ENCODE measurements around the gene EIF5A.
A peak's percentile ranks its signal among the peaks of the same experiment; 100 is the strongest.

Gene EIF5A

DNA sequence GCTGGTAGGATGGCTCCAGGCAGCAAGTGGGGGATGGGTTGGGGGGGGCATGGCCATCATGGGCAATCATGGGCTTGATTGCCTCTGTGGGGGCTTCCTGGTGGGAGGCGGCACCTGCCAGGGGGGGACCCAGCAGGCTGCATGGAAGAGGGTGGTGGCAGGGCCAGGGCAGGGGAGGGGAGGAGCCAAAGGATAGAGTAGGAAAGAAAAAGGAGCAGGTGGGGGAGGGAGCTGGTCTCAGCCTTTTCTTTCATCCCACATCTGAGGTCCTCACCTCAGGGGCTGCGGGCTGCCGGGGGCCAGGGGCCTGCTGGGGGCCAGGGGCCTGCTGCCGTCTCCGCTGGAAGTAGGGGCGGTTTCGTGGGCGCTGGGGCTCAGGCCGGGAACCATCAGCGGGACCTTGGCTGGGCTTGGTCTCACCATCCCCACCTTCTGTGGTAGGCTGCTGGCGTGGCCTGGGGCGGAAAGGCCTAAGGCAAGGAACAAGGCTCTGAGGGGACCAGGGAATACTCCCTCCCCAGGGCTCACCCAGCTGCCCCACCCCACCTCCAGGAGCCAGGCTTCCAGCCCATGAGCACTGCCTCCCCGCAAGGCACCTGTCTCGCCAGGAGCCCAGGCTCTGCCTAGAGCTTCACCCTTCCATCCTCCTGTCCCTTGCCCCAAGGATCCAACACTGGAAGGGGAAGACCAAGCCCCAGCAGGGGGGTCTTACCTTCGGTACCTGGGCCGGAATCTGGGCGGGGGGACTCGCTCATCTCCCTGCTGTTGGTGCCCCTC, 18.0 kb upstream of the EIF5A start:
- DNase-seq, result no peak

DNA sequence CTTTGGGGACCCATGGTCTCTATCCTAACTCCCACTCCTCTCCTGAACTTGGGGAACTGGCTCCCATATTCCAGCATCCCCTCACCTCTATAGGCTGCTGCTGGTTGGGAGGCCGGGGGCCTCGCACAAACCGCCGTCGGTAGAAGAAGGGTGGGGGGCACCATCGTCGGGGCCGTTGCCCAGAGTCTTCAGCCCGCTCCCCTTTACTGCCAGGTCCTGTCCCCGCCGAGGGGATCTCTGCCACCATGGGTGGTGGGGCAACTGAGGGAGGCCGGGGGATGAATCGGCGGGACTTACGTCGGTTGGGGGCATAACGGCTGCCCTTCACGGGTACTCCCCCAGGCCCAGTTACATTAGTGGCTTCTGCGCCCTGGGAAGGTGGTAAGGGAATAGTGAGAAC, 17.3 kb upstream of the EIF5A start:
- DNase-seq, result no peak

DNA sequence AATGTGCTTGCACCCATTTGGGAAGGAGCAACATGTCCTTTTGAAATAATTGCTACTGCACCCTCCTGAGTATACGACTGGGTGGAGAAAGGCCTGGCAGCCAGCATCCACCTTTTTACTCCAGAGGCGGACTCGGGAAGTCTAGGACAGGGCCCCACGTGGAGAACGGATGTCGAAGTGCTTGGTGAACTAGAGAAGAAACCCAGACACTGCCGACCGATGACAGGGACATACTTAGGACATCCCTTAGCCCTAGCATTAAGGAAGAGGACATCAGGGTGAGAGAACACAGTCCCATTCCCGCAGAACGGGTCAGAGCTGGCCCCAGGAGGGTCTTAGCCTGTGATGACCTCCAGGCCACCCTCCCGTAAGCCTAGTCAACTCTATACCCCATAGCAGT, 16.7 kb upstream of the EIF5A start:
- no peak for DNase-seq

DNA sequence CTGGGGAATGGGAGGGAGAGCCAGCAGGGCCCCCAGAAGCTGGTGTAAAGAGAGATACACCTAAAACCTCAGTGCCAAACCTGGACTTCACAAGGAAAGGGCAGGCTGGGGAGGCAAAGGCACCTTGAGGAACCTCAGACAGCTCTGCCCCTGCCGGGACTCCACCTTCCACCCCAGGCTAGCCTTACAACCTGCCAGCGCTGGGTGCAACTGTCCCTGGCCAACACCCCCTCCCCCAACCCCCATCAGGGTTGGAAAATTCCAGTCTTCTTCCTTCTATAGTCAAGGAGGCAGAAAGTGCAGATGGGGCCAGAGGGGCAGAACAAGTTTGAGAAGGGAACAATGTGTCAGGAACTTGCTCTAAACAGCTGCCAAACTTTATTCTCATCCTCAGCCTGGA, 15.2 kb upstream of the EIF5A start:
- DNase-seq, result no peak

DNA sequence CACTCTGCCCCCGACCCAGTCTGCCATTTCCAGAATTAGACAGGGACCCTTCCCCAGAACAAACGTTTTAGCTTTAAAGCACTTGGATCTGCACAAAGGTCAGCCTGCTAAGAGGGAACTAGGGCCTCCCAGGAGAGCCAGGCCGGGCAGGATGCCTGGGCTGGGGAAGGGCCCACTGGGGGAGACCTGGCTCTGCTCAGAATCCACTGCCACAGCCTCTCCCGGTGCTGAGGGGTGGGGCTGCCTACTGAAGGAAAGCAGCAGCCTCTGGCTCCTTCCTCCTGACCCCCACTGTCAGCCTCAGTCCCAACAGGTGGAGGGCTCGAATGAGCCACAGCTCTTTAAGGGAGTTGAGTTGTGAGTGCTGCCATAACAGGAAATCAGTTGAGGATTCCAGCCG, 14.7 kb upstream of the EIF5A start:
- no peak for DNase-seq

DNA sequence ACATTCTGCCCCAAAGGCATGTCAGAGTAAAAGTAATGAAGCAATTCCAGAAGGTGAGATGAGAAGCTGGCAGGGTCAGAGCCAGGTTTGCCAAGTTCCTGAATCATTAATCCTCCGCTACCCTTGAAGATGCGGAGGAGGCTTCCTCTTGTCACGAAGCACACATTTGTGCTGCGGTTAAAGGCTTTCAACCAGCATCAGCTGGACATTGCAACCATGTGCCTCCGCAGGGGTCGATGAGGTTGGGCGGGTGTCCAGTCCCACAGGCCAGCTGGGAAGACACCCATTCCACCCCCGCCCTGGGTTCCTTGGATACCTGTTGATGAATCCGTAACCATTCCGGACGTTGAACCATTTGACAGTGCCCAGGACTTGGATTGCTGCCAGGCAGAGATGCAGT, 14.3 kb upstream of the EIF5A start:
- no peak for DNase-seq

DNA sequence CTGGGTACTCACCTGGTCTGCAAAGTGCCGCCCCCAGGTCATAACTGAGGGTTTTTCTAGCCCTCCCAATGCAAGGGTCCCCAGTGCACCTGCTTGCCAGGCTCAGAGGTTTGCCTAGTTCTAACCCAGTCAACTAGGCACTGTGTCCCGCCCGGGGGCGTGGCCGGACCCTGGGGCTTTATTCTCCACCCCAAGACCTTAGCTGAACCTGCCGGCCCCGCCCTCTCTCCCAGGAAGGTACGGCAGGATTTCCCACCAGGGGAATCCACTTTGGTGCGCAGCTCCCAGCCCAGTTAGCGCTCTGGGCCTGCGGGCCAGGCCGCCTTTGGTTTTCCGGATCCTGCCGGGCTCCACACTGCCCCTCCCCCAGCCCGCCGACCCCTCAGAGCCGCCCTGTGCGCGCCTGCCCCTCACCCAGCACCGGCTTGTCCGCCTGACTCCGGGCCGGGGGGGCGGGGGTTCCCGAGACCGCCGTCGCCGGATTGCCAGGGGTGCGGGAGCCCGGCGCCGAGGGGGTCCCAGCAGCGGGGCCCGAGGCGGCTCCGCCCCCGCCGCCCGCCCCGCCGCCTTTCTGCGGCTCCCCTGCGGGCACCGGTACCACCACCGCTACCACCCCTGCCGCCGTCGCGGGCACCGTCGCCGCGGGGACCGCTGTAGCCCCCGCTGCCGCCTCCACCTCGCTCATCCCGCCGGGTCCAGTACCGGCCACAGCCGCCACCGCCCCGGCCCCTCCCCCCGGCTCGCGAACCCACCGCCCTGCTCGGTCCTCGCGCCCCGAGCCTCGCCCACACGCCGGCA, 13.4 kb upstream of the EIF5A start:
- no peak for DNase-seq

DNA sequence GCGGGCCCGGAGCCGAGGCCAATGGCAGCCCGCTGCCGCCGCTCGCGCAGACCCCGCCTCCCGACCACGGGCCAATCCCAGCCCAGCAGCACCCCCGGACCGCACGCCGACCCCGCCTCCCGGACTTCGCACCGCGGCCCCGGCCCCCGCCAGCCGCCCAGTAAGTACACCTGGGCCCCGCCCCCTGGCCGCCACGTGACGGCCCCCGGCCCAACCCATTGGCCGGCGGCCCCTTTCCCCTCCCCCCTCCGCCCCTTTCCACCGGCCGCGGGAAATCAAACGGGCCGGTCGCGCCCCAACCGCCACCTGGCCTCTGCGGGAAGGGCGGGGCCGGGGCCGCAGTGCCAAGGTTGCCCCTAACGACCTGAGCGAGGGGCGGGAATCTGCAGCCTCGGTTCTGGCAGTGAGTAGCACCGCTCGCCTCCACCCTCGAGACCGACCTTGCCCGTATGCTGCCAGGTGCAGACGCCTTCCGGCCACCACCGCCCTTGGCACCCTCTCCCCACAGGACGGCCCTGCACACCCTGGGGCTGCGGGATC, 12.7 kb upstream of the EIF5A start, which contains the start of gene YBX2:
Gene YBX2 (minus strand): TSS at position 26 of the 540 bp plus-strand sequence. CDS start 139 bp downstream, outside the sequence.
- DNase-seq, result peak; percentile 75

DNA sequence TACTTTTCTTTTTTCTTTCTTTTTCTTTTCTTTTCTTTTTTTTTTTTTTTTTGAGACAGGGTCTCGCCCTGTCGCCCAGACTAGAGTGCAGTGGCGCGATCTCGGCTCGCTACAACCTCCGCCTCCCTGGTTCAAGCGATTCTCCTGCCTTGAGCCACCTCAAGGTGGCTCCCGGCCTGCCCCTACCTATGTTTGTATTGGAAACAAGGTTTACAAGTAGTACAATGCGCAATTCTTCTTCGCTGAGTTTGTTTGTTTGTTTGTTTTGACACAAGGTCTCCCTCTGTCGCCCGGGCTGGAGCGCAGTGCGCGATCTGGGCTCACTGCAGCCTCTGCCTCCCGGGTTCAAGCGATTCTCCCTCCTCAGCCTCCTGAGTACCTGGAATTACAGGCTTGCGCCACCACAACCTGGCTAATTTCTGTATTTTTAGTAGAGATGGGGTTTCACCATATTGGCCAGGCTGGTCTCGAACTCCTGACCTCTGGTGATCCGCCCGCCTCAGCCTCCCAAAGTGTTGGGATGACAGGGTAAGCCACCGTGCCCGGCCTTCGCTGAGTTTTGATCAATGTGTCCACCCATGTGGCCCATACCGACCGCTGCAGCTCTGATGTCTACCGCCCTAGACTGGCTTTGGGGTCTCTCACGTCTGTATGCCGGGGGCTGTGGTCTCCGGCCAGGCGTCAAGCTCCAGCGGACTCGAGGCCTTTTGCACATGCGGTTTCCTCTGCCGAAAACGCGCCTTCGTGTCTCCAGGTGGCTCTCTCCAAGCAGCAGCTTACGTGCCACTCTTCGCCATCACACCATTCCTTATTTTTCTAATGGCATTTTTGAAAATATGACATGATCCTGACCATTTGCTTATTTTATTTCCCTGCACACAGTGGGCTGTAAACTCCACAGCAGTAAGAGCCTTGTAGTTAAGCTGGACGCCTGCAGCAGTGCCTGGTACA, 11.9 kb upstream of the EIF5A start:
- DNase-seq, result no peak

DNA sequence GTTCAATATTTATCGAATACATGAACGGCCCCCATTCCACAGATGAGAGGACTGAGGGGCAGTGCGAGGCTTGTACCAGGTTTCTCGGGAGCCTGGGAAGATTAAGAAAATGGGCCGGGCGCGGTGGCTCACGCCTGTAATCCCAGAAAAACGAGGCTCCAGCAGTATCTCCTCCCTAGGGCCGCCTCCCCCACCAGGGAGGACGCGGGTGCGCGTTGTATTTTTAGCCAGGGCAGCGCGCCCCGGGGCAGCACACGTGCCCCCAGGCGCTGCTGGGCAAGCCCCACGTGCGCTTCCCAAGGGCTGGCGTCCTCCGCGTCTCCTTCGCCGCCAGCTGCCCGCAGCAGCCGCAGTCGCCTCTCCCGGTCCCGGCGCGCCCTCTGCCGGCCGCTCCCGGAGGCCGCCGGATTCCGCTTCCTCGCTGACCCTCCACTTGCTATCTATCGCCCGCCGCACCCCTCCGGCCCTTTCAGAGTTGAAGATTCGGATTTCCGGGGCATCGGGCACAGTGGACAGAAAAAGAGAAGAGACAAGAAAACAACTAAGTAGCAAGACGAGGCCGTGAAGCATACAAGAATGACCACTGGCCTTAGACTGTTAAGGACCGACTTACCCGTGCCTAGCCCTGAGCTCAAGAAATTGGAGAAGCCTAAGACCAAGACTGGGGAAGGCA, 11.1 kb upstream of the EIF5A start:
- DNase-seq, result peak; percentile 56

DNA sequence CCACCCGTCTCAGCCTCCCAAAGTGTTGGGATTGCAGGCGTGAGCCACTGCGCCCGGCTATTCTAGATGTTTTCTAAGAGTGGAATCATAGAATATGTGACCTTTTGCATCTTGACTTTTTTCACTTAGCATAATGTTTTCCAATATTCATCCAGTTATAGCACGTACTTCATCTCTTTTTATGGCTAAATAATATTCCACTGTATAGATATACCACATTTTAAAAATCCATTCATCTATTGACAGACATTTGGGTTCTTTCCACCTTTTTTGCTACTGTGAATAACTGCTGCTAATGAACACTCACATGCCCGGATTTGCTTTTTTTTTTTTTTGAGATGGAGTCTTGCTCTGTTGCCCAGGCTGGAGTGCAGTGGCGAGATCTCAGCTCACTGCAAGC, 3.2 kb upstream of the EIF5A start:
- DNase-seq, result no peak

DNA sequence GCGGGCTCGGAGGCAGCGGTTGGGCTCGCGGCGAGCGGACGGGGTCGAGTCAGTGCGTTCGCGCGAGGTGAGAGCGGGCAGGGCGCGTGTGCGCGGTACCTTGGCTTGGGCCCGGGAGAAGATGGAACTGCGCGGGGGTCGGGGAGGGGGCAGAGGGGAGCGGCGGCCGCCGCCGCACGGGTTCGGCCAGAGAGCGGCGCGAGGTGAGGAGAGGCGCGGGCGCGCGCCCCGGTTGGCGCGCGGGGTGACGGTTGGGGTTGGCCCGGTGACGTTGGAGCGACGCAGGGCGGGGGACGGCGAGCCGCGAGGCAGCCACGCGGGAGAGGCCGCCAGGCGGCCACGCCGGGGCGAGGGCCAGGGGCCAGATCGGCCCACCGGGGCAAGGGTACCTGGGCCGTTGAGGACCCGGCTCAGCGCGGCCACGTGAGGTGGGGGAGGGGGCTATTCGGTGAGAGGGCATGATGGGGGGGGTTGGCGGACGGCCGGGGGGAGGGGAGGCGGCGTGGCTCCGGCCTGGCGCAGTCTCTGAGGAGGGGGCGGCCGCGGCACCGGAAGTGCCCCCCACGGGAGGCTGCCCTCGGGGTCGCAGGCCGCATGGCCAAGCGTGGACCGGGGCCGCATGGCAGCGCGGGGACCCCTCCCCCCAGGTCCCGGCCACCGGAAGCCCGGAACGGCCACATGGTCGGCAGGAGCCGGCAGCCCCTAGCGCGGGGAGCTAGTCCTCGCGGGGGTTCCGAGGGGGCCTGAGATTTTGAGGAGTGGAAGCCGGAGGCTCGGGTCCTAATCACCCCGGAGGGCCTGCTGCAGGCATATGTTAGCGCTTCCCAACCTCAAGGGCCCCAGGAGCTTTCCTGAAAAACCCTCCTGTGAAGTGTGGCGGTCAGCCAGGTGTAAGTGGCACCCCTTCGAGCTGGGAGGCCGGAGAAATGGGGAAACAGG, 527 bp downstream of the EIF5A start:
- DNase-seq, result peak; percentile 45

DNA sequence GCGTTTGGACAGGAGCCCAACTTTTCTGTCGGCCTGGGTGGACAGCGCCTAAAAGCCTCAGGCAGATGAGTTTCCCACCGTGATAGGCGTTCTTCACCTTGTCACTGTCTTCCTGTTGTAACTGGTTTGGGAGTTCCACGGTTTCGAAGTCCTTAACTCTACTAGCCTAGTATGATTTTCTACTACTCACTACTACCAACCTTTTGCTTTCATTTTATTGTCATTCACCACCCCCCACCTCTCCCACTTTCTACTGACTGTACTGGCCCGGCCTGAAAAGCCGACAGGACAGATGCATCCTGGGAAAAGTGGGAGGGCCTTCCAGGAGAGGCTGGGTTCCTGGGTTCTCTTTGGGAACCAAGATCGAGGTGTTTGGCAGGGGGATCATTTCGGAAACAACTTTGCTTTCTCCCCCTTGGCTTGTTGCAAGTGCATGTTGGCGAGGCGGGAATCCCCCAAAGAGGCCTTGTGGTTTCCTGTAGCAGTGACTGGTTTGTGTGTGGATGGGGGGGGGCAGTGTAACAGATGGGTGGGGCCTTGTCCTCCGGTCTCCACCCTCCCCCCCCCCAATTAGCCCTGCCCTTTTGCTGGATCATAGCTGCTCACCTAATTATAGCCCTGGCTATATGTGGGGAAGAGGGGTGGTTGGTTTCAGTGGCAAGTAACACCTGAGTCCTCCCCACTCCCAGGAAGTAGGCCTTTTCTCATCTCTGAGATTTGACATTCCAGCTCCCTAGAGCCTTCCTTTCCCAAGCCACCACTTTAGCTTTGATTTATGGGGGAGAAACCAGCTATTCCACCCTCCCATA, 1.4 kb downstream of the EIF5A start:
- DNase-seq, result peak; percentile 90

DNA sequence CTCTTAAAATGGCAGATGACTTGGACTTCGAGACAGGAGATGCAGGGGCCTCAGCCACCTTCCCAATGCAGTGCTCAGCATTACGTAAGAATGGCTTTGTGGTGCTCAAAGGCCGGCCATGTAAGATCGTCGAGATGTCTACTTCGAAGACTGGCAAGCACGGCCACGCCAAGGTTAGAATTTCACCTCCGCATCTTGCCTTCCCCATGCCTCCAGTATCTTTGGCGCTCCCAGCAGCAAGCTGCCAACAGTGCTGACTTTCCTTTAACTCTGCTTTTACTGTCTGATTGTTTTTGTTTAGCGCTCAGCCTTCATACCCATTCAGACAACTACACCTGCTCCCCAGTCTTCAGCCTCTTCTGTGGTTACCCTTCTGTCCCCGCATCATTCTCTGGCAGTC, 2.2 kb downstream of the EIF5A start:
- DNase-seq, result no peak

DNA sequence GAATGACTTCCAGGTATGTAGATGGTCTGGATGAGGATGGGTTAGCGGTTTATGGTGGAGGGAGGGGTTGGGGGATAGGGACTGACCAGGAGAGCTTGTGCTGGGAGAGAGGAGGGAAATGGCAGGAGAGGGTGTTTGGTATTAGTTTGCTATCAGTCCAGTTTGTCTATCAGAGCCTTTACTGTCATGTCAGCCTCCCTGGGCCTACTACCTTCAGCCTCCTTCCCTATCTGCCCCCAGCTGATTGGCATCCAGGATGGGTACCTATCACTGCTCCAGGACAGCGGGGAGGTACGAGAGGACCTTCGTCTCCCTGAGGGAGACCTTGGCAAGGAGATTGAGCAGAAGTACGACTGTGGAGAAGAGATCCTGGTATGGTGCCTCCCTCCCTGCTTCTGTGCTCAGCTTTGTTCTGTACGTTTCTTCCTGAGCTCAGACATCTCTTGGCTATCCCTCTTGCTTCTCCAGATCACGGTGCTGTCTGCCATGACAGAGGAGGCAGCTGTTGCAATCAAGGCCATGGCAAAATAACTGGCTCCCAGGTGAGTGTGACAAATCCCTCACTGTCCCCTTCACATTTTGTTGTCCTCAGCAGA, 3.8 kb downstream of the EIF5A start:
- DNase-seq, result no peak

DNA sequence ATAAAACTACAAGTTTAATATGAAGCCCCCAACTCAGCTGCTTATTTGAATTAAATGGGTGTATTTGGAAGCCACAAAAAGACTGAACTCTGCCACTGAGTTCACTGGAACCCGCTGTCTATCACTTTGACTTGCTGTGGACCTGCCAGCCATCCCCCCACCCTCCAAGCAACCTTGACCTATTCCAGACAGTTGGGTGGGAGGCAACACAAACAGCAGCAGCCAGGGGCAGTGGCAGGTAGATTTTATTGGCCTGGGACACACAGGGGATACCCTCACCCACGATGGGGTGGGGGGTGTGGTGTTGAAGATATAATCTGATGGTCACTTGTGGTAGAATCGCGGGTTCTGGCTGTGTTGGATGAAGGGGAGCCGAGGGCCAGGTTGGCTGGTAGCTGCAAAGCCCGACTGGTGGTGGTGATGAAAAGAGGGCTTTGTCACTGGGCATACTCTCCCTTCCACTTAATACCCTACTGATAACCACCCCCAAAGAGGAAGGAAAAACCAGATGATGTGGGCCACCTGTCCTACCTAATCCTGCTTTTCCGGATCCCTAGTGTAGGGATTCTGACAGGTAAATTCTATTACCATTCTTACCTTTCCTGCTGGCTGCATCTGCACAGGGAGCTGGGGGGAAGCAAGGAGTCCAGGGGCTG, 5.1 kb downstream of the EIF5A start:
- no peak for DNase-seq

DNA sequence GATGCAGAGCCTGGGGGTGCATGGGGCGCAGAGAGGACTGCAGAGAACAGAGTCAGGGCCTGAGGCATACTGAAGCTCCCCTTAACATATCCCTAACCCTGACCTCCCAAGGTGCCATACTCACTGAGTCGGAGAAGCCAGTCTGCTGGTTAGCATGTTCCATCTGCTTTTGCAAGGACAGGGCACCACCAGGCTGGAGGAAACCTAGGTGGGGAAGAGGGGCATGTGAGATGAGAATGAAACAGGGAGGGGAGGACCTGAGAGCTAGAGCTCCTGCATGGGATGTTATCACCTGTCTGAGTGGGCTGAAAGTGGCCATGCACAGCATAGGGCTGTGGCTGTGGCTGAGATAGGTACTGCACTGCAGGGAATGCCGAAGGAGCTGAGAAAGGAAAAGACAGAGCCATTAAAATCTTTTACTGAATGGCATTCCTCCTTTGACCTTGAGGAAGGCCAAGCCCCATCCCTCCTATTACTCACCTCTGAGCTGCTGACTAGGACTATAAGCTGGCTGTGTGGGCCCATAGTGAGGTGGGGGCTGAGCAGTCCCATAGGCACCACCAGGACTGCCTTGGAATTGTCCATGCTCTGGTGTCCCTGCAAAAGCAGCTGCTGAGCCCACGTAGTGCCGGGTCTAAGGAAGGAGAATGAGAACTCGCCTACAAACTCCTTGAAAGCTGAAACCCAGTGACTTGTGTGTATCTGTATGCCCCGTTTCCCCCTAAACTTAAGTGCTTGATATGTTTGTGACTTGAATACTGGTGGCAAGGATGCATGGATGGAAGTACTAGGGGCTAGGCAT, 5.9 kb downstream of the EIF5A start:
- no peak for DNase-seq

All from stimulated activated naive CD4-positive, alpha-beta T cell treated with Interleukin-2 at 50 U/mL for 16 hours (primary cell).